Activated CD8-positive, alpha-beta T cell treated with anti-CD3 and anti-CD28 coated beads for 36 hours (primary cell): ENCODE results near the gene OBSCN. TPM values are rescaled to one million over a fixed set of nuclear protein-coding genes. Genes with fewer than 3 reads are reported as not detected.
A peak's percentile ranks its signal among the peaks of the same experiment; 100 is the strongest.

Experiments used
- ATAC-seq: fragments of 200-7000 bp; cut with Tn5 transposase; one replicate; pipeline ENCODE4 v1.10.0; 2021; ENCODE audit warnings: mild to moderate bottlenecking, moderate library complexity
- CTCF ChIA-PET: fragments of 350-600 bp; sonication (Branson Sonifier 250); formaldehyde crosslinking; loops from one replicate; lab custom pipeline; 2021; ENCODE audit warnings: antibody characterized with exemption; lab: Charles Lee
- POLR2A ChIA-PET: fragments of 350-600 bp; sonication (Branson Sonifier 250); formaldehyde crosslinking; loops from one replicate; lab custom pipeline; 2021; ENCODE audit warnings: antibody characterized with exemption; lab: Charles Lee
- DNase-seq: peaks from one replicate; pipeline ENCODE4 v3.0.0-alpha.2; 2020
- H3K27ac Mint-ChIP-seq: one replicate; pipeline ENCODE4 v1.8.0; 2021; ENCODE audit warnings: mild to moderate bottlenecking, mixed read lengths
- H3K27me3 Mint-ChIP-seq: one replicate; pipeline ENCODE4 v1.8.0; 2021; ENCODE audit warnings: mixed read lengths
- H3K36me3 Mint-ChIP-seq: one replicate; pipeline ENCODE4 v1.8.0; 2021; ENCODE audit warnings: low read depth, mixed read lengths
- H3K4me1 Mint-ChIP-seq: one replicate; pipeline ENCODE4 v1.8.0; 2021; ENCODE audit warnings: low read depth, mixed read lengths
- H3K4me3 Mint-ChIP-seq: one replicate; pipeline ENCODE4 v1.8.0; 2021; ENCODE audit warnings: mild to moderate bottlenecking, moderate library complexity, mixed read lengths
- H3K9me3 Mint-ChIP-seq: one replicate; pipeline ENCODE4 v1.8.0; 2021; ENCODE audit warnings: mixed read lengths
- CTCF ChIP-seq: fragments of 200-600 bp; IDR thresholded peaks from one replicate; pipeline ENCODE4 v1.8.0; 2022; ENCODE audit warnings: antibody characterized with exemption, mild to moderate bottlenecking
- intact Hi-C: fragments of 100-400 bp; cut with micrococcal nuclease; formaldehyde crosslinking; loops from one replicate; pipeline ENCODE4 v1.10.0; 2022
- total RNA-seq, 2 experiments: library from RNA; stranded (reverse); gene quantifications; one replicate each; pipeline ENCODE4 v1.2.3, GENCODE V29; 2021

Gene OBSCN
- total RNA-seq, 2 experiments from 2014 or later = 21.6 to 23.7 TPM

GRCh38 chr1:228233136-228233535 lies 25.3 kb downstream of the OBSCN start:
- Mint-ChIP-seq H3K36me3 (peaks cover 65% of the 10 kb centered on the region), H3K27ac (no peak overlapping the region), H3K4me3 (no peak overlapping the region), H3K9me3 (peaks cover 23% of the 10 kb centered on the region), H3K4me1 (peaks cover 5% of the 10 kb centered on the region), H3K27me3 (no peaks in the 10 kb centered on the region)
- TF ChIP-seq CTCF = no peak
- intact Hi-C loops = no loop called here
- POLR2A ChIA-PET = interaction anchor here (1.2 kb wide), 1 partner anchor 11 kb away, joined by 3 read pairs; no protein-coding TSS in a partner anchor
- DNase-seq (no peak), ATAC-seq (no peak)
- CTCF ChIA-PET = no interaction called here

GRCh38 chr1:228234921-228235320 lies 27.1 kb downstream of the OBSCN start:
- H3K9me3 Mint-ChIP-seq = peaks cover 23% of the 10 kb centered on the region
- peaks cover 73% of the 10 kb centered on the region for H3K36me3 Mint-ChIP-seq
- H3K4me1 Mint-ChIP-seq = peaks cover 2% of the 10 kb centered on the region
- no peak for TF ChIP-seq CTCF
- intact Hi-C loops = no loop called here
- H3K27me3 Mint-ChIP-seq = no peaks in the 10 kb centered on the region
- ChIA-PET CTCF (no interaction called here), POLR2A (no interaction called here)
- DNase-seq (no peak), ATAC-seq (no peak)
- no peak overlapping the region for H3K4me3 Mint-ChIP-seq
- no peak overlapping the region for H3K27ac Mint-ChIP-seq

GRCh38 chr1:228236744-228237143 lies 28.9 kb downstream of the OBSCN start:
- peak; percentile 68 for ATAC-seq

GRCh38 chr1:228238007-228238406 lies 30.2 kb downstream of the OBSCN start:
- H3K9me3 Mint-ChIP-seq = peaks cover 43% of the 10 kb centered on the region
- H3K4me1 Mint-ChIP-seq = peaks cover 2% of the 10 kb centered on the region
- no peak for ATAC-seq
- ChIA-PET CTCF (no interaction called here), POLR2A (no interaction called here)
- peaks cover 76% of the 10 kb centered on the region for H3K36me3 Mint-ChIP-seq
- no peak for DNase-seq
- H3K27ac Mint-ChIP-seq = no peak overlapping the region
- TF ChIP-seq CTCF = no peak
- no peak overlapping the region for H3K4me3 Mint-ChIP-seq
- intact Hi-C loops = no loop called here
- no peaks in the 10 kb centered on the region for H3K27me3 Mint-ChIP-seq

More at GRCh38 chr1:228236744-228237143, 28.9 kb downstream of the OBSCN start:
- peaks cover 77% of the 10 kb centered on the region for H3K36me3 Mint-ChIP-seq
- peak; percentile 32 for TF ChIP-seq CTCF
- DNase-seq = peak; percentile 62
- H3K27ac Mint-ChIP-seq = no peak overlapping the region
- H3K4me3 Mint-ChIP-seq = no peak overlapping the region
- H3K9me3 Mint-ChIP-seq = peaks cover 36% of the 10 kb centered on the region
- intact Hi-C loops = no loop called here
- H3K4me1 Mint-ChIP-seq = peaks cover 2% of the 10 kb centered on the region
- ChIA-PET CTCF (interaction anchor here (1.2 kb wide), 1 partner anchor 12 kb away, joined by 3 read pairs; no protein-coding TSS in a partner anchor), POLR2A (no interaction called here)
- no peaks in the 10 kb centered on the region for H3K27me3 Mint-ChIP-seq

GRCh38 chr1:228238461-228238860 lies 30.6 kb downstream of the OBSCN start:
- peaks cover 76% of the 10 kb centered on the region for H3K36me3 Mint-ChIP-seq
- CTCF ChIA-PET = no interaction called here
- intact Hi-C loops = no loop called here
- DNase-seq (no peak), ATAC-seq (no peak)
- peaks cover 2% of the 10 kb centered on the region for H3K4me1 Mint-ChIP-seq
- POLR2A ChIA-PET = no interaction called here
- no peaks in the 10 kb centered on the region for H3K27me3 Mint-ChIP-seq
- no peak overlapping the region for H3K4me3 Mint-ChIP-seq
- peaks cover 46% of the 10 kb centered on the region for H3K9me3 Mint-ChIP-seq
- TF ChIP-seq CTCF = no peak
- no peak overlapping the region for H3K27ac Mint-ChIP-seq
